ENCODE data around the gene PIK3R2. TPM values are rescaled to one million over a fixed set of nuclear protein-coding genes. Genes with fewer than 3 reads are reported as not detected.

PIK3R2 gene
- total RNA-seq, 1 experiment from 2014 or later: 37.6 TPM

DNA sequence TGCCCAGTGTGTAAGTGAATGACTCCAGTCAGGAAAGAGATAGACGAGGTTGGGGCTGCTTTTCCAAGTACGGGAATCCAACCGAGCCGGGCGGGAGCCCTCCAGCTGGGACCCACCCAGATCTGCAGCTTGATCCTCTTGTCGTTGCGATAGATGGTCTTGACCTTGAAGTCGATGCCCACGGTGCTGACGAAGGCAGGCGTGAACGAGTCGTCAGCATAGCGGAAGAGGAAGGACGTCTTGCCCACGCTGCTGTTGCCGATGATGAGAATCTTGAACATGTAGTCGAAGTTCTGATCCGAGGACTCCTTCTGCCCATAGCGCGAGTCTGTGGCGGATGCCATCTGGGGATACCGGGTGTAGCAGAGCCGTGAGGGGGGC is 49.4 kb downstream of the PIK3R2 start:
- BruUV-seq (replicated peaks): no TSS peak
- intact Hi-C loops (cut with micrococcal nuclease; ENCODE audit: unreplicated experiment) (no loop called here), in situ Hi-C loops (cut with HindIII; ENCODE audit: low pct_unique_long_range_greater_than_20kb, low sequenced_read_pairs) (no loop called here)
- peaks cover 3% of the 10 kb centered on the region; the same call in 1 of the 2 replicates for H3K4me1 ChIP-seq (ENCODE audit: control insufficient read depth, insufficient read depth, low read length)
- ATAC-seq (no peak), DNase-seq (ENCODE audit: low read depth, low spot score) (no peak)
- ChIA-PET POLR2A (no interaction called here), CTCF (interaction anchor here (0.6 kb wide), 2 partner anchors 15 to 50 kb away, joined by 3 to 5 read pairs; no protein-coding TSS in a partner anchor)
- TF ChIP-seq, protein P1, sequence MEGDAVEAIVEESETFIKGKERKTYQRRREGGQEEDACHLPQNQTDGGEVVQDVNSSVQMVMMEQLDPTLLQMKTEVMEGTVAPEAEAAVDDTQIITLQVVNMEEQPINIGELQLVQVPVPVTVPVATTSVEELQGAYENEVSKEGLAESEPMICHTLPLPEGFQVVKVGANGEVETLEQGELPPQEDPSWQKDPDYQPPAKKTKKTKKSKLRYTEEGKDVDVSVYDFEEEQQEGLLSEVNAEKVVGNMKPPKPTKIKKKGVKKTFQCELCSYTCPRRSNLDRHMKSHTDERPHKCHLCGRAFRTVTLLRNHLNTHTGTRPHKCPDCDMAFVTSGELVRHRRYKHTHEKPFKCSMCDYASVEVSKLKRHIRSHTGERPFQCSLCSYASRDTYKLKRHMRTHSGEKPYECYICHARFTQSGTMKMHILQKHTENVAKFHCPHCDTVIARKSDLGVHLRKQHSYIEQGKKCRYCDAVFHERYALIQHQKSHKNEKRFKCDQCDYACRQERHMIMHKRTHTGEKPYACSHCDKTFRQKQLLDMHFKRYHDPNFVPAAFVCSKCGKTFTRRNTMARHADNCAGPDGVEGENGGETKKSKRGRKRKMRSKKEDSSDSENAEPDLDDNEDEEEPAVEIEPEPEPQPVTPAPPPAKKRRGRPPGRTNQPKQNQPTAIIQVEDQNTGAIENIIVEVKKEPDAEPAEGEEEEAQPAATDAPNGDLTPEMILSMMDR (IDR thresholded peaks at IDR 0.05): no peak
- TF ChIP-seq POLR2AphosphoS5 (IDR thresholded peaks at IDR 0.05; ENCODE audit: low read depth, low read length) (no peak), REST (IDR thresholded peaks at IDR 0.05; ENCODE audit: insufficient read depth in 1 of 2, low read depth in 2 of 2, low read length in 1 of 2) (no peak), SIN3A (IDR thresholded peaks at IDR 0.05; ENCODE audit: borderline replicate concordance, insufficient read depth, low read depth, low read length) (no peak), TCF7L2 (IDR thresholded peaks at IDR 0.05; ENCODE audit: low read depth, low read length) (no peak)
- no peak overlapping the region; a peak in 1 of 4 replicates for H3K4me3 ChIP-seq (ENCODE audit: low read depth in 2 of 2, low read length in 2 of 2)
- H3K27me3 ChIP-seq (ENCODE audit: control insufficient read depth, insufficient read depth, low read length): no peaks in the 10 kb centered on the region
- no peaks in the 10 kb centered on the region; the same call in 1 of the 2 replicates for H3K36me3 ChIP-seq (ENCODE audit: control insufficient read depth, insufficient read depth, low read length)
- H3K27ac ChIP-seq (ENCODE audit: low read length): no peak overlapping the region
- no peaks in the 10 kb centered on the region for H3K9me3 ChIP-seq (ENCODE audit: control insufficient read depth, insufficient read depth, low read depth, low read length)

GRCh38 chr19:18202778-18203407 is 49.9 kb downstream of the PIK3R2 start:
- intact Hi-C loops (cut with micrococcal nuclease; ENCODE audit: unreplicated experiment): no loop called here
- POLR2A ChIA-PET: no interaction called here
- TF ChIP-seq REST (IDR thresholded peaks at IDR 0.05; ENCODE audit: insufficient read depth in 1 of 2, low read depth in 2 of 2, low read length in 1 of 2): no peak
- TF ChIP-seq, protein P1 (IDR thresholded peaks at IDR 0.05): no peak; the same call in 1 of the 2 replicates
- TF ChIP-seq POLR2AphosphoS5 (IDR thresholded peaks at IDR 0.05; ENCODE audit: low read depth, low read length): no peak
- no peak for TF ChIP-seq TCF7L2 (IDR thresholded peaks at IDR 0.05; ENCODE audit: low read depth, low read length)
- no peak for TF ChIP-seq SIN3A (IDR thresholded peaks at IDR 0.05; ENCODE audit: borderline replicate concordance, insufficient read depth, low read depth, low read length)

More at GRCh38 chr19:18202778-18203407, 49.9 kb downstream of the PIK3R2 start:
- Histone ChIP-seq H3K4me1 (ENCODE audit: control insufficient read depth, insufficient read depth, low read length) (peaks cover 3% of the 10 kb centered on the region; the same call in 1 of the 2 replicates), H3K4me3 (ENCODE audit: low read depth in 2 of 2, low read length in 2 of 2) (peak overlapping the region; percentile 54 to 59), H3K27ac (ENCODE audit: low read length) (no peak overlapping the region), H3K36me3 (ENCODE audit: control insufficient read depth, insufficient read depth, low read length) (no peaks in the 10 kb centered on the region; the same call in 1 of the 2 replicates), H3K27me3 (ENCODE audit: control insufficient read depth, insufficient read depth, low read length) (no peaks in the 10 kb centered on the region), H3K9me3 (ENCODE audit: control insufficient read depth, insufficient read depth, low read depth, low read length) (no peaks in the 10 kb centered on the region)
- ATAC-seq (no peak), DNase-seq (ENCODE audit: low read depth, low spot score) (no peak)
- in situ Hi-C loops (cut with HindIII; ENCODE audit: low pct_unique_long_range_greater_than_20kb, low sequenced_read_pairs): no loop called here
- CTCF ChIA-PET: no interaction called here
- no TSS peak for BruUV-seq (replicated peaks)

Data from Panc1 (cell line).